Head of caudate nucleus (tissue), 42 donors: ENCODE data around the gene HLCS.

Experiments
- DNase-seq, 42 donors: peaks; one replicate each; pipeline versions ENCODE4 v3.0.0 to v3.0.0-alpha.2; 2020 to 2021; ENCODE audit warnings: mixed read lengths in 7 of 42
- intact Hi-C: fragments of 100-400 bp; cut with DNase I; formaldehyde crosslinking; loops from one replicate; pipeline ENCODE4 v1.15.0; 2022

HLCS gene

GRCh38 chr21:36804874-36805611, 161.4 kb downstream of the HLCS start:
- DNase-seq = no peak
- intact Hi-C loops = no loop called here

DNA sequence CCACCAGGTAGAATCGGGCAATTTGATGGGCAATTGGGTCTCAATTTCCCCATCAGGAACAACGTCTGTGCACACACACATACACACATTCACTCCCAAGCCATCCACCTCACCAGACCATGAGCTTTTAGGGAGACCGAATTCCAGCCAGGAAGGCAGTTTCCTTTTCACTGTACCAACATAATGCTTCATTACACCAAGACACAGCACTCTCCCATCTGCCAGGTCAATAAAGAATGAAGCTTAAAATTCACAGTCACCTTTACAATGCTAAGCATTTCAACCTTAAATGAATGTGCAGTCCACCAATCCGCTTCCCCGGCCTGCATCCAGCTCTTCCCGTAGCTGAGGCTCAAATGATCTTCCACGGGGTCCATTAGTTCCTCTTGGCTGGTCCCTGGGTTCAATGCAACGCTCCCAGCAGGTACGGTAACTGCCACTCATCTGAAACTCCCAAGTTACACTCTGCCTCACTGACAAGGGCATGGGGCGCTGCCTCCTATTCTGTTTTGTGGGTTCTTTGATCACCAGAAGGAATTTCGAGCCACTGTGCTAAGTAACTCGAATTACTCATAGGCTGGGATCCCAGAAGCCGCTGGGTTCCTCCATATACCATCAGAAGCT, 162.5 kb downstream of the HLCS start:
- intact Hi-C loops = no loop called here
- no peak for DNase-seq

DNA sequence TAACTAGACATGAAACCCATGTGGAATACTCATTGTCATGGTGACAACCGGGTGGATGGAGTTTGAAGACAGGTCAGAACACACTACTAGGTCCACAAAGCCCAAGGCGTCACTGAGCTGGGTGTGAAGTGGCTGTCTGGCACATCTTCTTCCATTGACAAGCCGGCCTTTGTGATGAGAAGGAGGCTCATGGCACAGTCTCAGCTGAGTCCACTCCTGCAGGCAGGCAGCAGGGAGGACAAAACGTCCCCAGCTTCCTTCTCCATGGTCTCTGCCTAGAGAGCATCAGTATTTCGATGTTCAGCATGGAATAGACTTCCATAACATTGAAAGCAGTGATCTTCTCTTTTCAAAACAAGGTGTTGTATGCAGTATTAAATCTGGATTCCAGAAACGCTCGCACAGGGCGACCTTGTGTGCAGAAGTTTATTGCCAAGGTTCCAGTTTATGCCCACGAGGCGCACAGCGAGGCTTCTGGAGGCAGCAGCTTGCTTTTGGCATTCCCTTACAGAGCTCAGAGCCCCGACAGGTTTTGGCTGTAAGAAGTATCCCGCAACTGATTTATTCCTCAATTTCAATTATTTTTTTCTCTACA, 163.3 kb downstream of the HLCS start:
- peak; percentile 31 to 85 (median 71) for DNase-seq
- intact Hi-C loops = no loop called here

- intact Hi-C loops = no loop called here
Observed at GRCh38 chr21:36800734-36801133, 165.7 kb downstream of the HLCS start.

GRCh38 chr21:36799869-36800268, 166.6 kb downstream of the HLCS start:
- intact Hi-C loops = no loop called here
- no peak for DNase-seq

More at GRCh38 chr21:36800734-36801133, 165.7 kb downstream of the HLCS start:
- no peak for DNase-seq

- no peak for DNase-seq
- intact Hi-C loops = no loop called here
Observed at GRCh38 chr21:36798491-36798890, 168.0 kb downstream of the HLCS start.

DNA sequence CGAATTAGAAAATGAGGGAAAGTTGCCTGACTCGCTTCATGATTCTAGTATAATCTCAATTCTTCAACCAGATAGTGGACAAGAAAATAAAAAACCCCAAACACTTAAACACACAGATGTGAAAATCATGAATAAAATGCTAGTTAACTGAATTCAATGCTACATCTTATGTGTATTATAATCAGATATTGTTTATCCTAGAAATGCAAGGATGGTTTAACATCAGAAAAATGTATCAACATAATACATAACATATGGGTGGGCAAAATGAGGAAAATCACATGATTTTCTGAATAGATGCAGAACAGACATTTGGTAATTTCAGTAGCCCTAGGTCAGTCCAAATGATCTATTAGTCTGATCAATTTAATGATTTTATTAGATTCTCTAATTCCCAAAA, 170.4 kb downstream of the HLCS start:
- intact Hi-C loops = no loop called here
- DNase-seq = no peak

- intact Hi-C loops = no loop called here
- peak in 3 of 42 donors; percentile 15 to 48 (median 35) for DNase-seq
Observed at GRCh38 chr21:36792505-36792967, 173.9 kb downstream of the HLCS start.

DNA sequence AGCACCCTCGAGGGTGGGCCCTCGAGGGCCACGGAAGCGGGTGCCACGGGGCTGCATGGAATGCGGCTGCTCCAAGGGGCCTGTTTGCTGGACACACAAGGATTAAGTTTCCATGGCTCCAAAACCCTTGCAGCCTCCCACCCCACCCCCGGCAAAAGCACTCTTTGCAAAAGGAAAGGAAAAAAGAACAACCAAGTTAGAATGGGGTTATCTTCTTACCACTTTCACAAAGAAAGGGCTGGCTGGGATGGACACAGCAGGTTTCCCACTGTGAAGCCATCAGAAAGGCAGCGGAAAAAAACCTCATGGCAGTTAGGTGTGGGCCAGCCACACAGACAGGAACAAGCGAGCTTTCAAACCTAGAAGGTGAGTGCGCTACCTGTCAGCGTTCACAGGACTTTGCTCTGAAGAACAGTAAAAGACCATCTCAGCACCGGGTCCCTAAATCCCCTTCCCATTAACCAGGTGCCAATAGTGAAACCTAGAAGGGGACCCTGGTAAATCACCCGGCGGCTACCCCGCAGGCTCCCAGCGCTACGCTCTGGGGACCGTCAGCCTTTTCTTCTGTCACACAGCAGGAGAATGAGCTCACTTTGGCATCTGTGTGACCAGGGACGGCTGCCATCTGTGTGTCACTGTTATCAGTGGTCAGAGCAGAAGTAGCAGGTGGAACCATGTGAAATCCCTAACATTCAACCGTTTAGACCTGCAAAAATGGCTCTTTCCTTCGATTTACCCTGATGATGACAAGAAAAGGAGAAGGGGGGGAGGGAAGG, 174.6 kb downstream of the HLCS start:
- DNase-seq = peak in 21 of 42 donors; percentile 16 to 73 (median 47)
- intact Hi-C loops = no loop called here

- intact Hi-C loops = no loop called here
- peak in 8 of 42 donors; percentile 18 to 63 (median 30) for DNase-seq
Observed at GRCh38 chr21:36791180-36791579, 175.3 kb downstream of the HLCS start.

DNA sequence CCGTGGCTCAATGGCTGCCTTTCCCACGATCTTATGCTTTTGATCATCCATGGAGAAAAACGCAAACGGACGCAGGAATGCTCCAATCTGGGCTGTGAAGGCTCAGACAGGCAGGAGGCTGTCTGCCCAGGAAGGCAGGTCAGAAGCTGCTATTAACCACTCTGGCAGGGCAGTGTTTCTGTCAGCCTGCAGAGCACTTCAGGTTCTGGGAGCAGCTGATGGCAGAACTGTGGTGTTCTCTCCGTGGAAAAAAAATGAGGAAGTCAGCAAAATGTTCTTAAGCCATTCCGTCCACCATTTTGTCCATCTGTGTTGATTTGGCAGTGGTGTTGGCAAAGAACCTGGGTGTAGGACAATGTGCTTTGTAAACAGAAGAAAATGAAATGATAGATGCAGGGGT, 175.9 kb downstream of the HLCS start:
- intact Hi-C loops = no loop called here
- peak in 5 of 42 donors; percentile 17 to 53 (median 42) for DNase-seq

DNA sequence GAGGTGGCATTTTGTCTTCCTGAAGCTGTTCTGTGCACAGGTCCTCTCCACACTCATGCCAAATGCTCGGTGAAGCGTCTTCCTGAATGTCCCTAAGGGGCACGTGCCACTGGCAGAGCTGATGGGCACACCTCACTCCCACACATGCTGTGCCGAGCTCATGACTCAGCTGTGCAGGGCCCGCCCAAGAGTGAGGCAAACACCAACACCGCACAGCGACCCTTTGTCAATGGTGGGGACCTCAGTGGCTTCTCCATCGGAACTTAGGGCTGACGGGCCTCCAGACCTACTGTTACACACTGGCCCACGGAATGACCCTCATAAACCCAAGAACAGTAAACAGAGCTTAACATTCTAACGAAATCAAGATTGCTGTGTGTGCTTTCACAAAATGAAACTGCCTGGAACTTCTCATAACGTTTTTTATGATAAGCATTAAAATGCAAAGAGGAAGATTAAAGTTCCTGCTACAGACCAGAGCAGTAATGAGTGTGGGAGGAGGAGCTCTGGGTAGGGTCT, 178.3 kb downstream of the HLCS start:
- intact Hi-C loops = no loop called here
- DNase-seq = peak in 2 of 42 donors; percentile 15 to 33

- intact Hi-C loops = no loop called here
- no peak for DNase-seq
Observed at GRCh38 chr21:36786186-36786585, 180.3 kb downstream of the HLCS start.

DNA sequence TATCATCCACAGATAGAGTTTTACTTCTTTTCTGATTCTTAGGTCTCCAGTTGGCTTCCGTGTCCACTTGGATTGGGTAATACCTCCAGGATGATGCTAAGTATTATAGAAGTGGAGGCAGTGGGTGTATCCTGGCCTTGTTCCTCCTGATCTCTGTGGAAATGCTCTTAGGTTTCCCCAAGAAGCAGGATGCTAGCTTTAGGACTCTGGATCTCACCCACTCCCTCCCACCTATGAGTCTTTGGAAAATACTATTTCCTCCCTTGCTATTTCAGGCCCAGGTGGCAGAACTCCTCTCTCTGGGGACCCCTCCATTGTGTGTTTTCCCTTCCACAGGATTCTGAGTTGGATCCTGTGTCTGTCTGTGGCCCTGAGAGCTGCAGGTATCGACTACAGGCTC, 180.9 kb downstream of the HLCS start:
- peak in 1 of 42 donors; percentile 5 for DNase-seq
- intact Hi-C loops = no loop called here

DNA sequence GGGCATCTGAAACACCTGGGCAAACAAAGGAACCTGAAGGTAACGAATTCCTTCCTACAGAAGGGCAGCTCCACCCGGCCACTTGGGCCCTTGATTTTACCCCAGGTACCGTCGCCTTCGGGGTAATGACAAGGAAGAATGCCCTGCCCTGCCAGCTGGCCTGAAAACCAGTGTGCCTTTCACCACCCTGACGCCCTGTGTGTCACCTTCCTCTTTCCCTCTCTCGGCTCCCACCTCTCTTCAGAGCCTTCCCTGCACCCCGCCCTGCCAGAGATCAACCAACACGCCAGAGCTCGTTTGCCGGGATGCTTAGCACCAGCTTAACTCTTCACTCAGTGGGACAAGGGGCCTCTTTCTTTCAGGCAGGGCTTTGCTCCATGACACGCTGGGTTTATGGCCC, 181.5 kb downstream of the HLCS start:
- intact Hi-C loops = no loop called here
- DNase-seq = peak in 1 of 42 donors; percentile 9

GRCh38 chr21:36783612-36784374, 182.7 kb downstream of the HLCS start:
- peak in 1 of 42 donors; percentile 10 for DNase-seq
- intact Hi-C loops = no loop called here

- intact Hi-C loops = no loop called here
Observed at GRCh38 chr21:36780861-36781260, 185.6 kb downstream of the HLCS start.

DNA sequence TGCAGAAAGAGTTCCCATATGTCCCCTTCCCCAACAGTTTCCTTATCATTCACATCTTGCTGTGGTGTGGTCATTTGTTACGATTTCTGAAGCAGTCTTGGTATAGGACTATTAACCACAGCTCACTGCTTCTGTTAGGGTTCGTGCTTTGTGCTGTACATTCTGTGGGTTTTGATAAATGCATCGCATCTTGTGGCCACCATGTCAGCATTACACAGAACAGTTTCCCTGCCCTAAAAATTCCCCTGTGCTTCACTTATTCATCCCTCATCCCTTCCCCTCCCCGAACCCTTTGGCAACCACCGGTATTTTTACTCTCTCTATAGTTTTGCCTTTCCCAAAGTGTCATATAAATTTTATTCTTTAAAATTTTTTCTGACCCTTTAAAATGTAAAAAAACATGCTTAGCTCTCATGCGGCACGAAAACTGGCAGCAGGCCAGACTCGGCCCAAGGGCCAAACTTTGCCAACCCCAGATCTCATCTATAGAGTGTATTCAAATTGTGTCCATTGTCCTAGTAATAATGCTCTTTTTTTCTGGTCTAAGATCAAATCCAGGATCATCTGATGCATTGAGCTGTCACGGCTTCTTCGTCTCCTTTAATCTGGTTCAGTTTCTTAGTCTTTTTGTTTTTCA, 189.4 kb downstream of the HLCS start:
- intact Hi-C loops = no loop called here
- peak in 18 of 42 donors; percentile 27 to 81 (median 52) for DNase-seq

More at GRCh38 chr21:36780861-36781260, 185.6 kb downstream of the HLCS start:
- DNase-seq = no peak
